Activated CD4-positive, alpha-beta T cell treated with anti-CD3 and anti-CD28 coated beads, Interleukin-2, amount 50 U/mL, for 16 hours (primary cell): ENCODE measurements around the gene CFAP57.

Experiments used
- DNase-seq: peaks from one replicate; pipeline ENCODE4 v3.0.0-alpha.2; 2020

The CFAP57 gene

GRCh38 chr1:43279666-43280065 is 107.5 kb downstream of the CFAP57 start:
- DNase-seq: no peak

DNA sequence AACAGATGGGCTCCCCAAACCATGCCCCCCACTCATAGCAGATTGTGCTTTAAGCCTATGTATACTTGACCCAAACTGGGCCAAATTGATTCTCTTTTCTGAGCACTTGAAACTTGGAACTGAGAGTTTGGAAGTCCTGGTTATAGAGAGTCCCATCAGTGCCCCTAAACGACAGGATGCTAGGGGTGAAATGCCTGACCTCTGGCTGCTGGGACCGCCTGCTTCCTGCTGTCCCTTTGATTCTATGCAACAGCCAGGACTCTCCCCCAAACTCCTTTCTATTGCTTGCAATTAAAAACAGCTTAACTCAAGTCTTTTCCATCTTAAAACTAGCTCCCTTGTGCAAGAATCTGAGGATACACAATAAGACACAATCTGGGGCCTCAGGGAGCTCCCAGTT is 108.6 kb downstream of the CFAP57 start:
- no peak for DNase-seq

DNA sequence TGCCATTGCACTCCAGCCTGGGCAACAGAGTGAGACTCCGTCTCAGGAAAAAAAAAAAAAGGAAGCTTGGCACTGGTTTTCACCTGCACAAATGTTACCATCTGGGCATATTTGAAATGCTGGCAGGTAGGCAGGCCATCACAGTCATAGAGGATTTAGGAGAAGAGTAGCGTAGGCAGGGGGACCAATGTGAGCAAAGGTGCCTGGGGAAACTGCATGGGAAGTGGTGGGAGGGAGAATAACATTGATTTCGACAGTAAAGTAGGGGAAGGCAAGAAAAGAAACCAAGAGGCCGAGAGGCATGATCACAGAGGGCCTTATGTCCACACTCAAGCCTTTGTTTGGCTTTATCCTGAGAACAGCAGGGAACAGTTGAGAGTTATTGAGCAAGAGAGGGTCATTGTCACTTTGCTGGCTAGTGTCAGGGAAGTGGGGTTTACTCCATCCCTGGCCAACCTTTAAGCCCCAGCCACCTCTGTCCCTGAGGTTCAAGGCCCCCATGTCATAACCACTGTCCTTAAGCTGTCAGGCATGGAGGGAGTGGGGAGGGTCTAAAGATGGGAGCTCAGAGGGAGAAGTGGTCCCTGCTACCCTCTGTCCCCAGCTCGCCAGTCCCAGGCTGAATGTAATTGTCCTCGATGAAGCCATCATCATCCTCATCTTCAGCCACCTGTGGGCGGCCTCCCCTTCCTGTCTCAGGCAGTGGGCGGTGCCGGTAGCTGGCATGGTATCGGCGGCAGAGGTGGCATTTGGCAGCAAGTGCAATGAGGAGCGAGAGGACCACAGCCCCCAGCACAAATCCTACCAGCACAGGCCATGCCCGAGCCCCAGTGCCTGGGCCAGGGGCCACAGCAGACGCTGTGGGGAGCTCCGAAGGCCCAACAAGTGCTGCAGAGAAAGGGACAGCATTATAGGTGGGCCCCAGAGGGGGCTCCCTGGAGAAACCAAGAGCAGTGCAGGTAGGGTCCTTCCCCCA is 110.4 kb downstream of the CFAP57 start:
- DNase-seq: no peak

DNA sequence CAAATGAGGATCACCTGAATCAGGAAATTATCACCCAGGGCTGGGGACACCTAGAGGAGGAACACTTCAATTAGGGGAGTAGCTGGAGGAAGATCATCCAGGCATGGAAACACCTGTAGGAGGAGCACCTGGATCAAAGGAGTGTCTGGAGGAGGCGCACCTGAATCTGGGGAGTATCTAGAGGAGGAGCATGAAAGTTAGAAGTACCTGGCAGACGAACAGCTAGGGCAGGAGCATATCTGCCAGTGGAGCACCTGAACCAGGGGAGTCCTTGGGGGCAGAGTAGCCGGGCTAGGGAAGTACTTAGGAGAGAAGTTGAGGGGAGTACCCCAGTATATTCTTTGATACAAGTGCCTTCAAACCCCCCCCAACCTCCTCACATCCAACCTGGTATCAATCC is 111.9 kb downstream of the CFAP57 start:
- DNase-seq: no peak

DNA sequence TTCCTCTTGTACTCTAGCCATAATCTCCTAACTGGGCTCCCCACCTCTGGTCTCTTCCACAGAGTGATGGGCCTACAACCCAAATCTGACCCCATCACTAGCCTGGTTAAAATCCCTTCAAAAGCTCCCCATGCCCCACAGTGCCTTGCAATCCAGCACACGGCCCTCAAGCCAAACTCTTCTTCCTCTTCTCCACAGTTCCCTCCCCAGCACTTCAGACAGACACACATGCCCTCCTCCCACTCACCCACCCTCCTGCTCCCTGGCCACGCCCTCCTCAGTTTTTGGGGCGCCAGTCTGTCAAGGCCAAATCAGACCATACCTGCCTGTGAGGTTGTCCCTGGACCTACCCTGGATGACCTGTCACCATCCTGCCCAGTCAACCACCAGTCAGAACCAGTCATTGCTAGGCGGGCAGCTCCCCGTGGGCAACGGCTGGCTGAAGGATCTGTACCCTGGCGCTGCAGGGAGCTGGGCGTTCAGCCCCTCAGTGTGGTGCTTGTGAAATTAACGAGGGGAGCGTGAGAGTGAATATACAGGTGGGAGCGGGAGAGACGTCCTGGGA is 112.5 kb downstream of the CFAP57 start:
- no peak for DNase-seq

DNA sequence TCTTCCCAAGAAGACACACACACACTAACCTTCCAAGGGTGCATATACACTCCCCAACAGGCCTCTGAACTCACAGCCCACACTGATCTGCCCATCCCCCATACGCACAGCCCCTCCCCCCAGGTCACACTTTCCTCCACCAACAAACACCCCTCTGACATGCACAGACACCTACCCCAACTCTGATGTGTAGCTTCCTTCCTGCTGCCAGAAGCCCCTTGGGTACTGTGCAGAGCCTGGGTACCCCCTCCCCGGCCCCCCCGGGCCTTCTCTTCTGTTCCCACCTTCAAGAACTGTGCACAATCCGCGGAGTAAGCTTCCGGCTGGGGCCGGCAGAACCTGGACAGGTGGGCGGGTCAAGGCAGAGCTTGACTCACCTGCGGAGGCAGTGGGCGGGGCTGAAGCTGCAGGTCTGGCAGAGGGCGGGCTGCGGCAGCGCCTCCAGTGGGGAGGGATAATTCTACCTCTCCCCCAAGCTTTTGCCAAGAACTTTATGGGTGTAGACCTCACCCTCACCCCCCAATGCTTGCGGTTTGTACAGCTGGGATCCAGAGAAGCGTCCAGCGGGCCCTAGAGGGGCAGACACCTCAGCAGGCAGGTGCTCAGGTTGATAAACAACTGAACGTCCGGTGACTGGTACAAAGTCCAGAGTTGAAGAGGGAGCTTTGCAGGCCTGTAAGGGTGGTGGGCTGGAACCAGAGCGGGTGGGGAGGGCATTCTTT is 113.3 kb downstream of the CFAP57 start, which contains the start of gene C1orf210:
Gene C1orf210 (minus strand): TSS at position 313 of the 722 bp plus-strand sequence. CDS start 2,311 bp downstream, outside the sequence.
- DNase-seq: no peak

DNA sequence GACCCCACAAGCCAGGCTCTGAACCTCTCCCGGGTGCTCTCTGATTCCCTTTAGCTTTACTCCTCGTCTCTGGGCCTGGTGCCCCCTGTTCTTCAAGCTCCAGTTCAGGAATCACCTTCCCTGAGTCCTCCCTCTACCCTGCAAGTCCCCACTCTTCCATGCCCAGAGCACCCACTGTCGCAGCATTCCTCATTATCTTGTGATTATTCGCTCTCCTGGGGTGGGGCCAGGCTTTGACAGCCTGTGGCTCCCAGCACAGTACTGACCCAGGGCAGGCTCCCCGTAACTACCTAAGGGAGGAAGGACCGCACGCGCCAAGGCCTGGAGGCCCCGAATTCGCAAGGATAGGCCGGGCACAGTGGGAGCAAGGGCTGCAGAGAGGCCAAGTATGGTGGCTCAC is 114.0 kb downstream of the CFAP57 start:
- DNase-seq: no peak

GRCh38 chr1:43286533-43286932 is 114.4 kb downstream of the CFAP57 start:
- no peak for DNase-seq

DNA sequence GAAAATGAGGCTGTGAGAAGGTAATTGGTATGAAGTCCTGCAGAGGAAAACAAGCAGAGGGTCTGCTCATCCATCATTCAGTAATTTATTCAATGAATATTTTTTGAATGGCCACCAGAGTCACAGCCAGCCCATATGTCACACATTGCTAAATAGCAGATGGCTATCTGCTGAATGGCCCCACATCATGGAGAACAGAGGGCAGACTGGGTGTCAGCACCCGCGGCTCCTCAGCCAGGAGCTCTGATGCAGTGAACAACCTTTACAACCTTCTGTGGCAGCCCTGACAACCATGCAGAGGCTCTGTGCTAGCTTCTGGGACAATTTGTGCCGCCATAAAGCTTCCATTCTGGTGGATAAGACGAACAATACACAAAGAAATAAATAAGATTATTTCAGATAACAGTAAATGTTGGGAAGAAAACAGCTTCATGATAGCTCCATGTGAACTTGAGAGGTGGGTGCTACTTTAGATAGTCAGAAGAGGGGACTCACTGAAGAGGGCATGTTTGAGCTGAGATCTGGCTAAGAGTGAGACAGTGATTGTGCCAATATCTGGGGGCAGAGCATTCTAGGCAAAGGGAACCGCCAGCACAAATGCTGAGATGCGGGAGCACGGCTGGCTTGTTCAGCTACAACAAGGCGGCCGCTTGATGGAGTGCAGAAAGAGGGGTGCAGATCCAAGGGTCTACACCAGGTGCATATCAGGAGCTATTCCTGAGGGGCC is 116.1 kb downstream of the CFAP57 start:
- DNase-seq: no peak

DNA sequence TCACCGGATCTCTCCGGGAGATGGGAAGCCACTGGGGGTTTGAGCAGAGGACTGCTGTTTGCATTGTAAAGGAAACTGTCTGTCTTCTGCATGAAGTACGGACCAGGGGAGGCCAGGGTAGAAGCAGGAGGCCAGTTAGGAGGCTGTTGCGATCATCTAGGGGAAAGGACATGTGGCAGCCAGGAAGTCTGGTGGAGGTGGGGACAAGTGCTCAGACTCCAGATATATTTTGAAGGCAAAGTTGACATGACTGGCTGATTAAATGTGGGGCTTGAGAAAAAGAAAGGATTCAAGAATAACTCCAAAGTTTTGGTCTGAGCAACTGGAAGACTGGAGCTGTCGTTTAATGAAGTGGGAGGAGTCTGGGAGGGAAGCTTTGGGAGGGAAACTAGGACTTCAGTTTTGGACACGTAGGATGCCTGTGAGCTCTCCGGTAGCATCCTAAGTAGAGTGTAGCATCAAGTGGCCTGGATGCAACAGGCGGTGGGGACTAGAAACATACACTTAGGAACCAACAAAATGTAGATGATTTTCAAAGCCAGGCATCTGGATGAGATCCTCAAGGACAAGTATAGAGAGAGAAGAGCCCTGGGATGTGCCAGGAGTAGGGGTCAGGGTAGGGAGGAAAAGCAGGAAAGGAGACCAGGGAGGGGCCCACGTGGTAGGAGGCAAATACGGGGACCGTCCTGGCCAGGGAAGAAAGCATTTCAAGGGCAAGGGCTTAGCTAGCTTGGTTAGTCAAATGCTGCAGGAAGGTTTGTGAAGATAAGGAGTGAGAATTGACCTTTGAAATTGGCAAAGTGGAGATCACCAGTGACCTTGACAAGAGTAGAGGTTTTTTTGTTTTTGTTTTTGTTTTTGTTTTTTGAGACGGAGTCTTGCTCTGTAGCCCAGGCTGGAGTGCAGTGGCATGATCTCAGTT is 116.9 kb downstream of the CFAP57 start:
- DNase-seq: no peak

DNA sequence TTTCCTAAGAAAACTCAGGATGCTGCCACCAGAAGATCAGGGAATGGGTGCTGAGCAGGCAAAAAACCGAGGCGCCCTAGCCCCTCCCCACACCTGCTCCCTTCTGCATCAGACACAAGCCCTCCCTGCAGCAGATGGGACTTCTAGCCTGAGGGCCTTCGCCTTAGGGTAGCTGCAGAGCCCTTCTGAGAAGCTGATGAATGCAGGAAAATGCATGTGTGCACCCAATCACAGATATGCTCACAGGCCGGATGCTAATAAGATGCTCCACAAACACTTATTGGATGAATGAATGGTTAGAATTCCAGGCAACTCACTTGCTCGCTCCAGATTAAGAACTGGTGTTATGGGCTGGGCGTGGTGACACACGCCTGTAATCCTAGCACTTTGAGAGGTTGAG is 120.1 kb downstream of the CFAP57 start:
- no peak for DNase-seq

GRCh38 chr1:43292679-43293078 is 120.5 kb downstream of the CFAP57 start:
- no peak for DNase-seq

DNA sequence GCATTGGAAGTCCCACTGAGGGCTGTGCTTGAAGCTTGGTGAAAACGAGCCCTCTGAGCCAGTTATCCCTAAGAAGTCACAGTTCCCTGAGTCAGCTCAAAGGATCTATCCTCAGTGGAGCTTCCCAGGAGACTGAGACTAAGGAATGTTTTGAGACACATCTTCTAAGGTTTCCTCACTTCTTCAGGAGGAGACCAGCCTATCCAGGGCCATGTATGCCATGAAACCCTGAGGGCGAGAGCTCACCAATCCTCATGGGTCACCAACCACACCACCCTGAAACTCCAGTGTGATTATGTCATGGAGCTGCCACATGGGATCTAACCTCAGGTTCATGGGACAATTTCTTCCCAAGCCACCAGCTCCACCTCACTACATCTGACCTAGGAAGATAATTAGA is 121.0 kb downstream of the CFAP57 start:
- no peak for DNase-seq

DNA sequence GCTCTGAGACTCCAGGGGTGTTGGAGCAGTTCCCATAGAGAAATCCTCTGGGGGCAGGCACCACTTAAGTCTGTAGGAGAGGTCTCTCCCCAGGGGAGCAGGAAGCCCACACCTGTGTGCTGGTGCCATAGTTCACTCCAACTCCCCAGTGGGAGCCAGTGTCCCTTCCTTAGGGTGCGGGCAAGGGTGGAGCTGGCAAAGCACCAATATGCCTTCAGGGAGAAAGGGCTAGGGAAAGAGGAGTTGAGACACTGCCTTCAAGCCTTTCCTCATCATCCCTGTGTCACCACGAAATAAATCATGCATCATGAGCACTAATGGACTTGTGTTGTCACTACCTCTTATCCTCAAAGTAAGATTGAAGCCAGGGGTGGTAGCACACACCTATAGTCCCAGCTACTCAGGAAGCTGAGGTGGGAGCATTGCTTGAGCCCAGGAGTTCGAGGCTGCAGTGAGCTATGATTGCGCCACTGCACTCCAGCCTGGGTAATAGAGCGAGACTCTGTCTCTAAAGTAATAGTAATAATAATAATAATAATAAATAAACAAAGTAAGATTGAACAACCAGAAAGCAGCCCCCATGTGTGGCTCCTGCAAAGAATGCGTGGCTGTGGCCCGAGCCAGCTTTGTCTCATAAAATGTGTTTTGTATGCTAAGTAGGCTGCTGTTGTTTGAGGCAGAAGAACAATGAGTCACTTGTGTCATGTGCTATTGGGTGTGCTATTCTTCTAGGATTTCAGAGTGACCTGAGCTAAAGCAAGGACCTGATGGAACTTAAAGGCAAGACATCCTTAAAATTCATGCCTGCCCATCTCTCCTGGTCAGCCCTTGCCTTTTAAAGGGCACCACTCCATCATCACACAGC is 122.0 kb downstream of the CFAP57 start:
- DNase-seq: no peak

- no peak for DNase-seq
These were observed 122.6 kb downstream of the CFAP57 start for GRCh38 chr1:43294761-43295160.

DNA sequence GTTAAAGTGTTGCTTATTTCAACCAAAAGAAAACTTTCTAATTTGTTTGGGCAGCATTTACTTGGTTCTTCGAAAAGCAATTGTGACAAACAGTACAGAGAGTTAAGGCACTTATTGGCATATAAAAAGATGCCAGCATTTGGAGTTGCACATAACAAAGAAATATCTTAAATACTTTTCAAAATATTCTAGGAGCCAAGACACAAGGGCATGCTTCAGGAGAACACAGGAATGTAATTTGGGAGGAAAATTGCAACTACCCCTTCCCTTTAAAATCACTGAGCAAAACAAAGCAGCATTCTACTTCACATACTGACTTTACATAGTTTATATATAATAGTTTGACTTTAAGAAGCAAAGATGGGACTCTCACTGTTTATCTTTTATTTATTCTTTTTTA is 124.1 kb downstream of the CFAP57 start:
- DNase-seq: no peak

- DNase-seq: no peak
These were observed 125.9 kb downstream of the CFAP57 start for GRCh38 chr1:43298055-43298454.

GRCh38 chr1:43299101-43299500 is 127.0 kb downstream of the CFAP57 start:
- DNase-seq: no peak

GRCh38 chr1:43300378-43301094 is 128.4 kb downstream of the CFAP57 start, which contains the start of gene TIE1:
Gene TIE1, plus strand, starts transcription at chr1:43300982. Its CDS starts 90 bp downstream, at chr1:43301072.
- DNase-seq: no peak

DNA sequence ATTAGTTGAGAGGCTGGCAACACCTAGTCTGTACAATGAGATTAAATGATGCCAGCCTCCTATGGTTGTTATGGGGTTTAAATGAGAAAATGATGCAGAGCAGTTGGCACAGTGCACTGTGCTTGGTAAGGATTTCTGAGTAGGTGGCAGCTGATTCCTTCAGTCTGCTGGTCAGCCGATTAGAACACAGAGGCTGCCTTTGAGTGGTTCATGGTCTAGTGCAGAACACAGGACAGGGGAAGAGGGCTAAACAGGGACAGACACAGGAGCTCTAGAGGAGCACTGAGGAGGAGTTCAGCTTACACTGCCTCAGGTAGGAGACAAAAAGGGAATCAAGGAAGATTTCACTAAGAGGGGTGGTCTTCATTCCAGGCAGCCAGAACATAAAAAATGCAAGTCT is 130.1 kb downstream of the CFAP57 start:
- no peak for DNase-seq
